ENCODE results near the gene CCDC9B.

- TF ChIP-seq CTCF (IDR thresholded peaks at IDR 0.05; ENCODE audit: borderline replicate concordance, extremely low read depth, low read length, poor library complexity, severe bottlenecking) = no peak
- TF ChIP-seq EZH2 (IDR thresholded peaks at IDR 0.05; ENCODE audit: borderline replicate concordance, low read depth, low read length, severe bottlenecking) = no peak
Measured at GRCh38 chr15:40360015-40360414, 19.3 kb upstream of the CCDC9B start.

Measured in DND-41 (cell line).